H9 (cell line): ENCODE results near the gene HOXD13. TPM values are rescaled to one million over a fixed set of nuclear protein-coding genes. Genes with fewer than 3 reads are reported as not detected.
A peak's percentile ranks its signal among the peaks of the same experiment; 100 is the strongest.

Experiments used
- DNase-seq: peaks from one replicate; pipeline ENCODE4 v3.0.0-alpha.2; 2017
- H2AFZ ChIP-seq: one replicate; pipeline ENCODE4 v1.6.1; 2013; ENCODE audit warnings: mild to moderate bottlenecking, low read length, control low read depth, moderate library complexity
- H2AK5ac ChIP-seq: 2 replicates; pipeline ENCODE4 v1.6.1; 2013; ENCODE audit warnings: low read length, control low read depth, mixed read lengths; ENCODE audit not compliant: insufficient read length
- H2BK120ac ChIP-seq: one replicate; pipeline ENCODE4 v1.6.1; 2013; ENCODE audit warnings: low read depth, mild to moderate bottlenecking, low read length, control low read depth, inconsistent platforms; ENCODE audit not compliant: poor library complexity, severe bottlenecking
- H2BK12ac ChIP-seq: 2 replicates; pipeline ENCODE4 v1.6.1; 2013; ENCODE audit warnings: low read length, control low read depth, mixed read lengths, low read depth; ENCODE audit not compliant: insufficient read length
- H2BK15ac ChIP-seq: 2 replicates; pipeline ENCODE4 v1.6.1; 2013; ENCODE audit warnings: low read depth, low read length, control low read depth
- H2BK20ac ChIP-seq: one replicate; pipeline ENCODE4 v1.6.1; 2013; ENCODE audit warnings: low read depth, mild to moderate bottlenecking, low read length, control low read depth, inconsistent platforms; ENCODE audit not compliant: poor library complexity, severe bottlenecking
- H2BK5ac ChIP-seq: 2 replicates; pipeline ENCODE4 v1.6.1; 2013; ENCODE audit warnings: low read length, control low read depth, mixed read lengths; ENCODE audit not compliant: insufficient read length
- H3K14ac ChIP-seq: 2 replicates; pipeline ENCODE4 v1.6.1; 2013; ENCODE audit warnings: low read length, control low read depth; ENCODE audit not compliant: insufficient read depth
- H3K18ac ChIP-seq: 2 replicates; pipeline ENCODE4 v1.6.1; 2013; ENCODE audit warnings: low read depth, mild to moderate bottlenecking, mixed read lengths, low read length, control low read depth; ENCODE audit not compliant: insufficient read length
- H3K23ac ChIP-seq: 2 replicates; pipeline ENCODE4 v1.6.1; 2013; ENCODE audit warnings: low read length, control low read depth, mixed read lengths, low read depth; ENCODE audit not compliant: insufficient read length
- H3K23me2 ChIP-seq: 2 replicates; pipeline ENCODE4 v1.6.1; 2013; ENCODE audit warnings: low read depth, mild to moderate bottlenecking, mixed read lengths, low read length, control low read depth; ENCODE audit not compliant: insufficient read length, poor library complexity, severe bottlenecking
- H3K27ac ChIP-seq: 2 replicates; pipeline ENCODE4 v1.5.1; 2013; ENCODE audit warnings: low read length, control low read depth, mixed read lengths, low read depth; ENCODE audit not compliant: insufficient read length
- H3K27me3 ChIP-seq: 2 replicates; pipeline ENCODE4 v1.6.1; 2013; ENCODE audit warnings: low read length, control low read depth, inconsistent platforms; ENCODE audit not compliant: insufficient read depth
- H3K4ac ChIP-seq: 2 replicates; pipeline ENCODE4 v1.6.1; 2013; ENCODE audit warnings: low read depth, mild to moderate bottlenecking, control low read depth, inconsistent platforms, low read length, moderate library complexity
- H3K4me1 ChIP-seq: 2 replicates; pipeline ENCODE4 v1.6.1; 2013; ENCODE audit warnings: low read length, control low read depth, inconsistent platforms; ENCODE audit not compliant: insufficient read depth
- H3K4me2 ChIP-seq: 2 replicates; pipeline ENCODE4 v1.6.1; 2013; ENCODE audit warnings: low read length, control low read depth, mixed read lengths; ENCODE audit not compliant: insufficient read length, insufficient read depth
- H3K56ac ChIP-seq: 2 replicates; pipeline ENCODE4 v1.6.1; 2013; ENCODE audit warnings: low read depth, mild to moderate bottlenecking, mixed read lengths, low read length, control low read depth; ENCODE audit not compliant: insufficient read length
- H3K79me1 ChIP-seq: 2 replicates; pipeline ENCODE4 v1.6.1; 2013; ENCODE audit warnings: low read depth, mild to moderate bottlenecking, moderate library complexity, low read length, control low read depth, inconsistent platforms; ENCODE audit not compliant: insufficient read depth, poor library complexity, severe bottlenecking
- H3K79me2 ChIP-seq: 2 replicates; pipeline ENCODE4 v1.6.1; 2013; ENCODE audit warnings: low read length, control low read depth, inconsistent platforms; ENCODE audit not compliant: insufficient read depth
- H3K9ac ChIP-seq: 2 replicates; pipeline ENCODE4 v1.6.1; 2013; ENCODE audit warnings: low read length, control low read depth, mixed read lengths; ENCODE audit not compliant: insufficient read length; ENCODE audit errors: extremely low read depth
- H3K9me3 ChIP-seq: one replicate; pipeline ENCODE4 v1.6.1; 2013; ENCODE audit warnings: low read depth, low read length, inconsistent platforms; ENCODE audit not compliant: control insufficient read depth
- H3T11ph ChIP-seq: one replicate; pipeline ENCODE4 v1.6.1; 2013; ENCODE audit warnings: mild to moderate bottlenecking, low read length, control low read depth, inconsistent platforms
- H4K20me1 ChIP-seq: one replicate; pipeline ENCODE4 v1.6.1; 2013; ENCODE audit not compliant: control insufficient read depth, insufficient read length, insufficient read depth
- H4K5ac ChIP-seq: 2 replicates; pipeline ENCODE4 v1.6.1; 2013; ENCODE audit warnings: low read depth, mild to moderate bottlenecking, mixed read lengths, low read length, control low read depth; ENCODE audit not compliant: insufficient read length
- H4K8ac ChIP-seq: replicated peaks from 2 replicates; pipeline ENCODE4 v1.6.1; 2013; ENCODE audit warnings: low read length, control low read depth, mixed read lengths, low read depth; ENCODE audit not compliant: insufficient read length
- H4K91ac ChIP-seq: 2 replicates; pipeline ENCODE4 v1.6.1; 2013; ENCODE audit warnings: low read depth, mild to moderate bottlenecking, moderate library complexity, mixed read lengths, low read length, control low read depth; ENCODE audit not compliant: insufficient read length
- H3K27ac Mint-ChIP-seq, 3 experiments: 2 replicates in 2 of 3; 3 replicates in 1 of 3; pipeline ENCODE4 v1.8.0; 2020 to 2021; ENCODE audit warnings: mixed read lengths in 3 of 3, mild to moderate bottlenecking in 1 of 3, moderate library complexity in 1 of 3
- H3K27me3 Mint-ChIP-seq: 2 replicates; pipeline ENCODE4 v1.8.0; 2021; ENCODE audit warnings: low read depth, mild to moderate bottlenecking, moderate library complexity, mixed read lengths
- H3K36me3 Mint-ChIP-seq, 3 experiments: 2 replicates in 2 of 3; 3 replicates in 1 of 3; pipeline ENCODE4 v1.8.0; 2020 to 2021; ENCODE audit warnings: low read depth in 3 of 3, mixed read lengths in 3 of 3; ENCODE audit not compliant: insufficient read depth in 1 of 3
- H3K4me1 Mint-ChIP-seq, 2 experiments: 2 replicates each; pipeline ENCODE4 v1.8.0; 2020; ENCODE audit warnings: mixed read lengths in 2 of 2
- H3K4me3 Mint-ChIP-seq, 2 experiments: 2 replicates in 1 of 2; 3 replicates in 1 of 2; pipeline ENCODE4 v1.8.0; 2020 to 2021; ENCODE audit warnings: mild to moderate bottlenecking in 2 of 2, mixed read lengths in 2 of 2, moderate library complexity in 1 of 2
- H3K9me3 Mint-ChIP-seq, 2 experiments: 2 replicates in 1 of 2; 3 replicates in 1 of 2; pipeline ENCODE4 v1.8.0; 2020; ENCODE audit warnings: mild to moderate bottlenecking in 2 of 2, mixed read lengths in 2 of 2, moderate library complexity in 1 of 2
- WGBS: extraction: QIAGEN DNeasy Blood & Tissue Kit; methylation state at CpG from one replicate; pipeline ENCODE4 v1.1.7; 2013; ENCODE audit warnings: missing lambda C conversion rate, low lambda C conversion rate, mixed read lengths; ENCODE audit not compliant: insufficient read length; ENCODE audit errors: extremely low coverage; 5-methylcytosine and 5-hydroxymethylcytosine counted together
- total RNA-seq: library from RNA; stranded (reverse); gene quantifications from 2 replicates; pipeline ENCODE4 v1.2.1, GENCODE V29; 2021
- TF ChIP-seq, protein P1 (sequence below): fragments of 200-600 bp; sonication (generic); conservative IDR thresholded peaks from 3 replicates; pipeline ENCODE4 v1.8.0; 2021; ENCODE audit warnings: antibody characterized with exemption, mild to moderate bottlenecking

The HOXD13 gene
- total RNA-seq, 1 experiment from 2014 or later, result not detected

DNA sequence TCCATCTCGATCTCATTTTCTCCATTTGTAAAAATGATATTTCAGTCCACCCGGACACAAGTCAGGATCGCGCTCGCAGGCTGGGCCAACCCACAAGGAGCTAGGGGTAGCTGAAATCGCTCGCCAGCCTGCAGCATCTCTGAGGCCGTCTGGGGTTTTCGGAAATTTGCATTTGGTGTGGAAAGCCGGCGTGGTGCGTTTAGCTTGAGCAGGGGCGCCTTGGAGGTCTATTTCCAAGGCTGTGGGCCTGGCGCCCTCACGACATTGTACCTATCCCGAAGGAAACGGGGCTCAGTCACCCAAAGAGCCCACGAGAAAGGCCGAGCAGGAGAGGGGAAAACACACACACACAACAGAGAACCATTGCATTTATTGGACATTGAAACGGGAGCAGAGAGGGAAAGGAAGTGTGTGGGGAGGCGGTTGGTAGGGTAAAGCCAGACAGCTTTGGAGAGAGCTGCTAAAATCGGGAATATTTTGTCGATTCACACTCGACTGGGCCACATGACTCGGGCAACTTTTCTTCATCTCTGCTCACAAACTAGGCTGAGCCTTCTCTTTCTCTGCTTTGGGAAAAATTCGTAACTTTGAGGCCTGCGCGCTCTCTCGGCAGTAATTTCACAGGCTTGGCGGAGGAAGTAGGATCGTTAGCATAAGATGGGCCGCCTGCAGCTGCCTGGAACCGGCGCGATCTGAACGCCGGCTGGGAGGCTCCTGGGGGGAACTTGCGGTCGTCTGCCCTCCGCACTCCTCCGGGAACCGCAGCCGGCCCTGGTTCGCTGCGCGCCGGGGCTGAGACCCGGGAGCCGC is 35.9 kb downstream of the HOXD13 start:
- no peak overlapping the region for H3K27ac ChIP-seq
- H3K4me2 ChIP-seq, result peak overlapping the region; percentile 0
- peaks cover 89% of the 10 kb centered on the region for H3K27me3 ChIP-seq
- Mint-ChIP-seq H3K9me3 (peaks cover 4 to 17% of the 10 kb centered on the region in 2 experiments; a peak in 4 of 5 replicates), H3K4me1 (peaks cover 12 to 20% of the 10 kb centered on the region in 2 experiments), H3K36me3 (no peaks in the 10 kb centered on the region; a peak in 2 of 7 replicates), H3K27me3 (peaks cover 98% of the 10 kb centered on the region), H3K27ac (no peak overlapping the region), H3K4me3 (peak overlapping the region; percentile 10 to 73; a peak in 4 of 5 replicates)
- peak; percentile 69 for DNase-seq
- H3T11ph ChIP-seq, result no peak overlapping the region
- H4K5ac ChIP-seq, result no peak overlapping the region
- H3K4me1 ChIP-seq, result no peaks in the 10 kb centered on the region
- no peaks in the 10 kb centered on the region for H3K9me3 ChIP-seq
- H4K91ac ChIP-seq, result no peak overlapping the region
- no peak overlapping the region for H3K18ac ChIP-seq
- no peaks in the 10 kb centered on the region for H4K20me1 ChIP-seq
- H3K23me2 ChIP-seq, result no peaks in the 10 kb centered on the region
- H3K14ac ChIP-seq, result no peak overlapping the region
- no peak overlapping the region for H3K4ac ChIP-seq
- H3K79me2 ChIP-seq, result no peaks in the 10 kb centered on the region
- no peak overlapping the region for H4K8ac ChIP-seq
- H2BK120ac ChIP-seq, result no peak overlapping the region
- no CpG with 5 or more reads among the region's 49 CpGs for WGBS
- no peaks in the 10 kb centered on the region for H3K79me1 ChIP-seq
- TF ChIP-seq, protein P1, sequence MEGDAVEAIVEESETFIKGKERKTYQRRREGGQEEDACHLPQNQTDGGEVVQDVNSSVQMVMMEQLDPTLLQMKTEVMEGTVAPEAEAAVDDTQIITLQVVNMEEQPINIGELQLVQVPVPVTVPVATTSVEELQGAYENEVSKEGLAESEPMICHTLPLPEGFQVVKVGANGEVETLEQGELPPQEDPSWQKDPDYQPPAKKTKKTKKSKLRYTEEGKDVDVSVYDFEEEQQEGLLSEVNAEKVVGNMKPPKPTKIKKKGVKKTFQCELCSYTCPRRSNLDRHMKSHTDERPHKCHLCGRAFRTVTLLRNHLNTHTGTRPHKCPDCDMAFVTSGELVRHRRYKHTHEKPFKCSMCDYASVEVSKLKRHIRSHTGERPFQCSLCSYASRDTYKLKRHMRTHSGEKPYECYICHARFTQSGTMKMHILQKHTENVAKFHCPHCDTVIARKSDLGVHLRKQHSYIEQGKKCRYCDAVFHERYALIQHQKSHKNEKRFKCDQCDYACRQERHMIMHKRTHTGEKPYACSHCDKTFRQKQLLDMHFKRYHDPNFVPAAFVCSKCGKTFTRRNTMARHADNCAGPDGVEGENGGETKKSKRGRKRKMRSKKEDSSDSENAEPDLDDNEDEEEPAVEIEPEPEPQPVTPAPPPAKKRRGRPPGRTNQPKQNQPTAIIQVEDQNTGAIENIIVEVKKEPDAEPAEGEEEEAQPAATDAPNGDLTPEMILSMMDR, result no peak
- H3K56ac ChIP-seq, result no peak overlapping the region
- H3K23ac ChIP-seq, result no peak overlapping the region
- H2BK12ac ChIP-seq, result no peak overlapping the region
- H2AFZ ChIP-seq, result no peak overlapping the region
- no peak overlapping the region for H2AK5ac ChIP-seq
- no peak overlapping the region for H2BK5ac ChIP-seq
- no peak overlapping the region for H2BK15ac ChIP-seq
- H2BK20ac ChIP-seq, result no peak overlapping the region
- no peak overlapping the region for H3K9ac ChIP-seq
